Osteoblast (primary cell): ENCODE data around the gene FRAT2. TPM values are rescaled to one million over a fixed set of nuclear protein-coding genes. Genes with fewer than 3 reads are reported as not detected.

Experiments
- DNase-seq: peaks from one replicate; pipeline ENCODE4 v3.0.0; 2011; ENCODE audit warnings: low spot score, mixed read lengths; ENCODE audit not compliant: insufficient read length; ENCODE audit errors: missing footprints
- H2AFZ ChIP-seq: 2 replicates; pipeline ENCODE4 v1.6.0; 2011; ENCODE audit warnings: mild to moderate bottlenecking, low read length
- H3K27ac ChIP-seq: 2 replicates; pipeline ENCODE4 v1.5.1; 2011; ENCODE audit warnings: mild to moderate bottlenecking, low read depth, low read length, moderate library complexity
- H3K27me3 ChIP-seq: 2 replicates; pipeline ENCODE4 v1.6.0; 2012; ENCODE audit warnings: mild to moderate bottlenecking, control low read depth, inconsistent platforms, low read length, moderate library complexity; ENCODE audit not compliant: insufficient read depth
- H3K36me3 ChIP-seq: 2 replicates; pipeline ENCODE4 v1.5.1; 2011; ENCODE audit warnings: mild to moderate bottlenecking, low read length, control low read depth, moderate library complexity; ENCODE audit not compliant: insufficient read depth
- H3K4me1 ChIP-seq: 2 replicates; pipeline ENCODE4 v1.5.1; 2011; ENCODE audit warnings: mild to moderate bottlenecking, low read length, control low read depth, moderate library complexity; ENCODE audit not compliant: insufficient read depth
- H3K4me2 ChIP-seq: 2 replicates; pipeline ENCODE4 v1.6.0; 2011; ENCODE audit warnings: mild to moderate bottlenecking, low read length; ENCODE audit not compliant: insufficient read depth
- H3K4me3 ChIP-seq: fragments of 200-600 bp; sonication (generic); 3 replicates; pipeline ENCODE4 v1.5.1; 2012; ENCODE audit warnings: mild to moderate bottlenecking, low read length, inconsistent platforms; ENCODE audit not compliant: insufficient read depth
- H3K79me2 ChIP-seq: 2 replicates; pipeline ENCODE4 v1.6.0; 2012; ENCODE audit warnings: mild to moderate bottlenecking, low read length, control low read depth, inconsistent platforms; ENCODE audit not compliant: insufficient read depth
- H3K9me3 ChIP-seq: 2 replicates; pipeline ENCODE4 v1.5.1; 2011; ENCODE audit warnings: low read depth, low read length, control low read depth
- H4K20me1 ChIP-seq: 2 replicates; pipeline ENCODE4 v1.6.0; 2012; ENCODE audit warnings: mild to moderate bottlenecking, low read length, control low read depth; ENCODE audit not compliant: insufficient read depth
- total RNA-seq: library from RNA; depleted of rRNA; stranded (reverse); fragments of >200 nt; gene quantifications from 2 replicates; pipeline ENCODE4 v1.2.3, GENCODE V29; 2012
- TF ChIP-seq, protein P1 (sequence below): IDR thresholded peaks from 2 replicates; pipeline ENCODE4 v1.5.1; 2011; ENCODE audit warnings: mild to moderate bottlenecking, low read depth, low read length, moderate library complexity; ENCODE audit errors: extremely low read depth

Gene FRAT2
- total RNA-seq, 1 donor, result 8.0 TPM

DNA sequence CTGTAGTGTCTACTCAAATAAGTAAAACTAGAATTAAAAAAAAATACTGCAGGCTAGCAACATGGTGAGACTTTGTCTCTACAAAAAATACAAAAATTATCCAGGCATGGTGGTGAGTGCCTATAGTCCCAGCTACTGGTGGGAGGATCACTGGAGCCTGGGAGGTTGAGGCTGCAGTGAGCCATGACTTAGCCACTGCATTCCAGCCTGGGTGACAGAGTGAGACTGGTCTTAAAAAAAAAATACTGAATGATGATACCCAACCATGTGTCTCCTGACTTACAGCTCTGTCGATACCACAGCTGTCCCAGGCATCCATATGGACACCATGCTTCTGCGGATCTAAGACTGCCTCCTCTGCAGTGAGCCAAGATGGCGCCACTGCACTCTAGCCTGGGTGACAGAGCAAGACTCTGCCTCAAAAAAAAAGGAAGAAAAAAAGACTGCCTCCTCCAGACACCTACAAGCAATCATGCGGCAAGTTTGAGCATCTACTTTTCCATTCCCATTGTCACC, 23.4 kb downstream of the FRAT2 start:
- Histone ChIP-seq H3K36me3 (no peaks in the 10 kb centered on the region), H3K79me2 (no peaks in the 10 kb centered on the region), H3K4me1 (no peaks in the 10 kb centered on the region), H2AFZ (no peak overlapping the region), H3K27ac (no peak overlapping the region), H3K4me3 (no peak overlapping the region), H3K4me2 (no peak overlapping the region), H3K27me3 (no peaks in the 10 kb centered on the region), H4K20me1 (no peaks in the 10 kb centered on the region), H3K9me3 (no peaks in the 10 kb centered on the region)
- TF ChIP-seq, protein P1, sequence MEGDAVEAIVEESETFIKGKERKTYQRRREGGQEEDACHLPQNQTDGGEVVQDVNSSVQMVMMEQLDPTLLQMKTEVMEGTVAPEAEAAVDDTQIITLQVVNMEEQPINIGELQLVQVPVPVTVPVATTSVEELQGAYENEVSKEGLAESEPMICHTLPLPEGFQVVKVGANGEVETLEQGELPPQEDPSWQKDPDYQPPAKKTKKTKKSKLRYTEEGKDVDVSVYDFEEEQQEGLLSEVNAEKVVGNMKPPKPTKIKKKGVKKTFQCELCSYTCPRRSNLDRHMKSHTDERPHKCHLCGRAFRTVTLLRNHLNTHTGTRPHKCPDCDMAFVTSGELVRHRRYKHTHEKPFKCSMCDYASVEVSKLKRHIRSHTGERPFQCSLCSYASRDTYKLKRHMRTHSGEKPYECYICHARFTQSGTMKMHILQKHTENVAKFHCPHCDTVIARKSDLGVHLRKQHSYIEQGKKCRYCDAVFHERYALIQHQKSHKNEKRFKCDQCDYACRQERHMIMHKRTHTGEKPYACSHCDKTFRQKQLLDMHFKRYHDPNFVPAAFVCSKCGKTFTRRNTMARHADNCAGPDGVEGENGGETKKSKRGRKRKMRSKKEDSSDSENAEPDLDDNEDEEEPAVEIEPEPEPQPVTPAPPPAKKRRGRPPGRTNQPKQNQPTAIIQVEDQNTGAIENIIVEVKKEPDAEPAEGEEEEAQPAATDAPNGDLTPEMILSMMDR, result no peak
- no peak for DNase-seq

DNA sequence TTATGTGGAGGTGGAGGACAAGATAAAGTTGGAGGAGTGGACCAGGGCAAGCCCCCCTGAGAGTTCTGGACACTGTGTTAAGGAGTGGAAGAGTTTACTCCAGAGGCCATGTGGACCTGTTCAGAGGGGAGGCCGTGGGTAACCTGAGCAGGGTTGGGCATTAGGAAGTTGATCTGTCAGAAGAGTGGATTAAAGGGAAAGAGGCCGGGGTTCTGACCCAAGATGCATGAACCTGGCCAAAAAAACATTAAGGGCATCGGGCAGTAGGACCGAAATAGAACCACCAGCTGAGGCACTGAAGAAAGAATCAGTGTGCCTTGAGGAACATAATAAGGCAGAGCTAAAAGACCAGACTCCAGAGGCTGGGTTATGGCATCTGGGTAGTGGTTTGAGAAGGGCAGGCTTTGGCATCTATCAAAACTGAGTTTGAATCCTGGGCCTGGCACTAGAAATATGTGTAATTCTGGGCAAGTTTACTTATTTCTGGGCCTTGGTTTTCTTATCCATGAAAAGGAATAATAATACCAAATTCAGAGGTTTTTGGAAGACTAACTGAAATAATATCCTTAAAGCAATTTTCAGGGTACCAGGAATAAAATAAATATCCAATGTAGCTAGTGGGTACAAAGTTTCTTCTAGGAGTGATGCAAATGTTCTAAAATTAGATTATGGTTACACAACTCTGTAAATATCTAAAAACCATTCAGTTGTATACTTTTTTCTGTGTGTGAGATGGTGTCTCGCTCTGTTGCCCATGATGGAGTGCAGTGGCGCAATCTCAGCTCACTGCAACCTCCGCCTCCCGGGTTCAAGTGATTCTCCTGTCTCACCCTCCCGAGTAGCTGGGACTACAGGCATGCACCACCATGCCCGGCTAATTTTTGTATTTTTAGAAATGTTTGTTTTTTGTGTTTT, 26.4 kb downstream of the FRAT2 start:
- H3K27me3 ChIP-seq, result no peaks in the 10 kb centered on the region
- no peak for DNase-seq
- H3K4me1 ChIP-seq, result no peaks in the 10 kb centered on the region
- H3K9me3 ChIP-seq, result no peaks in the 10 kb centered on the region
- no peaks in the 10 kb centered on the region for H3K36me3 ChIP-seq
- no peak overlapping the region for H3K27ac ChIP-seq
- no peak overlapping the region for H3K4me3 ChIP-seq
- TF ChIP-seq, protein P1, result no peak
- H3K79me2 ChIP-seq, result no peaks in the 10 kb centered on the region
- H4K20me1 ChIP-seq, result no peaks in the 10 kb centered on the region
- no peak overlapping the region for H3K4me2 ChIP-seq
- no peak overlapping the region for H2AFZ ChIP-seq

- Histone ChIP-seq H3K36me3 (no peaks in the 10 kb centered on the region), H3K9me3 (no peaks in the 10 kb centered on the region), H2AFZ (no peak overlapping the region), H3K79me2 (no peaks in the 10 kb centered on the region), H3K27me3 (no peaks in the 10 kb centered on the region), H3K4me3 (no peak overlapping the region), H3K27ac (no peak overlapping the region), H3K4me1 (no peaks in the 10 kb centered on the region), H3K4me2 (no peak overlapping the region), H4K20me1 (no peaks in the 10 kb centered on the region)
- peak; percentile 61 for DNase-seq
- TF ChIP-seq, protein P1, result no peak
Observed at GRCh38 chr10:97307441-97307840, 27.1 kb downstream of the FRAT2 start.

- no peaks in the 10 kb centered on the region for H4K20me1 ChIP-seq
Observed at GRCh38 chr10:97302088-97302791, 32.3 kb downstream of the FRAT2 start.

More at GRCh38 chr10:97302088-97302791, 32.3 kb downstream of the FRAT2 start:
- no peaks in the 10 kb centered on the region for H3K9me3 ChIP-seq
- H3K27ac ChIP-seq, result no peak overlapping the region
- H2AFZ ChIP-seq, result no peak overlapping the region
- DNase-seq, result peak; percentile 38
- no peaks in the 10 kb centered on the region for H3K4me1 ChIP-seq
- H3K4me3 ChIP-seq, result no peak overlapping the region
- no peaks in the 10 kb centered on the region for H3K79me2 ChIP-seq
- H3K36me3 ChIP-seq, result no peaks in the 10 kb centered on the region
- no peaks in the 10 kb centered on the region for H3K27me3 ChIP-seq
- TF ChIP-seq, protein P1, result no peak
- H3K4me2 ChIP-seq, result no peak overlapping the region
